Measurements from ENCODE around the gene APOL3. TPM values are rescaled to one million over a fixed set of nuclear protein-coding genes. Genes with fewer than 3 reads are reported as not detected.
"Not testable (repeated sequence)": the region's sequence is repeated elsewhere in the genome, so short reads cannot be mapped to it uniquely, and the experiment has no call there.

The APOL3 gene
- total RNA-seq, 1 experiment from 2014 or later = not detected

DNA sequence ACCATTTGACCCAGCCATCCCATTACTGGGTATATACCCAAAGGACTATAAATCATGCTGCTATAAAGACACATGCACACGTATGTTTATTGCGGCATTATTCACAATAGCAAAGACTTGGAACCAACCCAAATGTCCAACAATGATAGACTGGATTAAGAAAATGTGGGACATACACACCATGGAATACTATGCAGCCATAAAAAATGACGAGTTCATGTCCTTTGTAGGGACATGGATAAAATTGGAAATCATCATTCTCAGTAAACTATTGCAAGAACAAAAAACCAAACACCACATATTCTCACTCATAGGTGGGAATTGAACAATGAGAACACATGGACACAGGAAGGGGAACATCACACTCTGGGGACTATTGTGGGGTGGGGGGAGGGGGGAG, 69.8 kb downstream of the APOL3 start:
- not testable (repeated sequence) for H3K4me3 ChIP-seq; H3K4me1 ChIP-seq; H3K36me3 ChIP-seq; H3K9me3 ChIP-seq (replicated peaks); H3K27me3 ChIP-seq; DNase-seq; H3K27ac ChIP-seq

Other genes with a start within 250 kb of the APOL3 start
- gene RBFOX2, start 131.9 kb downstream of the APOL3 start, total RNA-seq (2014; rRNA removed; shearing (Covaris generic)) = 136 and 147 TPM in 2 replicates
- 0.10 TPM in 1 of 2 replicates, not detected in the other for gene APOL4, start 41.1 kb upstream of the APOL3 start, total RNA-seq (2014; rRNA removed; shearing (Covaris generic))
- 1.1 and 1.9 TPM in 2 replicates for gene APOL2, start 78.8 kb upstream of the APOL3 start, total RNA-seq (2014; rRNA removed; shearing (Covaris generic))
- 0.12 and 0.30 TPM in 2 replicates for gene APOL1, start 92.4 kb upstream of the APOL3 start, total RNA-seq (2014; rRNA removed; shearing (Covaris generic))
- gene MYH9, start 227.2 kb upstream of the APOL3 start, total RNA-seq (2014; rRNA removed; shearing (Covaris generic)) = 151 TPM in 2 replicates